Hippocampal formation (tissue), 2 donors: Measurements from ENCODE around the gene SPRR4.

Source experiments
- DNase-seq, 2 donors: peaks; one replicate each; lab custom pipeline; 2025; lab: John Stamatoyannopoulos, UW

The SPRR4 gene, protein sequence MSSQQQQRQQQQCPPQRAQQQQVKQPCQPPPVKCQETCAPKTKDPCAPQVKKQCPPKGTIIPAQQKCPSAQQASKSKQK

DNA sequence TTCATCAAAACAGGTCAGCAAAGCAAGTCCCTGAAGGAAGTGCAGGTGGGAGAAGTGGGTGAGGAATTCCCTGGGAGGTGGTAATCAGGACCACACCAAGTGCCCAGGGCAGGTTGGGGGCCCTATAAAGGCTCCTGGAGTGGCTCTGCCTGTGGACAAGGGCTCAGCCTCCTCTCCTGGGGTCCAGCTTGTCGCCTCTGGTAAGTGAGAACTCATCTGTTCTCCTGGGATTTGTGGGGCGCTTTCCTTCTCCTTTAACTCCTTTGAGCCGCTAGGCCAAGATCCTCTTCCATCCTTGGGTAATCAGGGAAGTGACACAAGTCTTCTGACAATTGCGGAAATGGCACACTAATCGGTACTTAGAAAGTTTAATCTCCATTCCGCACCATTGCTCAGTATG, at the start of gene SPRR4:
TSS of gene SPRR4 (plus strand) at position 154 of the 400 bp plus-strand sequence. CDS start 1,243 bp downstream, outside the sequence.
- no peak for DNase-seq

GRCh38 chr1:152924191-152924590, 46.3 kb upstream of the SPRR4 start:
- DNase-seq: no peak

GRCh38 chr1:152926091-152926490, 44.4 kb upstream of the SPRR4 start:
- DNase-seq: no peak

DNA sequence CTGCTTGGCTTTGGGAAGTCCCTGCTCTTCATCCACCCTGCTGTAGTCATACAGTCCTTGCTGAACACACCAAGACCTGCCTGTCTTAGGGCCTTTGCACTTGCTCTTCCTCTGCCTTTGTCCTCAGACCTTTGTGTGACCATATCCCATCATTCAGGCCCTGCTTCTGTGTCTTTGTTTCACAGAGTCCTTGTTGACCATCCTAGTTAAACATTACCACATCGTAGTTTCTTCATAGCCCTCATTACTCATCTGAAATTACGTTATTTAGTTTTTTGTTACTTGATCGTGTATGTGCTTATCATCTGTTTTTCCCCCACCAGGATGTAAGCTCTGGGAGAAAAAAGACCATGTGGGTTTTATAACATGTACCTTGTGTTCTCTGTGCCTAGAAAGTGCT, 41.8 kb upstream of the SPRR4 start:
- DNase-seq: no peak

DNA sequence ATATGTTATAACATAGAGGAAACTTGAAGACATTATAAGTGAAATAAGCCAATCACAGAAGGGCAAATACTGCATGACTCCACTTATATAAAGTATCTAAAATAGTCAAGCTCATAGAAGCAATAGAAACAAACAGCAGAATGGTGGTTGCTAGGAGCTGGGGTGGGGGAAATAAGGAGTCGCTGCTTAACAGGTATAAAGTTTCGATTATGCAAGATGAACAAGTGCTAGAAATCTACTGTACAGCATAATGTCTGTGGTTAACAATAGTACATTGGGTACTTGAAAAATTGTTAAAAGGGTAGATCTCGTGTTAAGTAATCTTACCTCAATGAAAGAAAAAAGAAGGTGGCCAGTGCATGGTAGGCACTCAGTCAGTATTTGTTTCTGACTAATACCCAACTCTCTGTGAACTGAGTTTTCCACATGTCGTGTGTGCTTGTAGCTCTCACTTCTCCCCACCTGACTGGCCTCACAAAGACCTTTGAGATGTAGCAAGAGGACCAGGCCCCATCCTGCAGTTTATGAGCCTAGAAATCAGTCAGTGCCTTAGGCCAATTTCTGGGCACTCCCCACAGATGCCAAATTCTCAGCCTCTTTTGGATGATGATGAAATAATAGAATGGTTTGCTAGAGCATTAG, 38.2 kb upstream of the SPRR4 start:
- DNase-seq: no peak

- no peak for DNase-seq
Measured at GRCh38 chr1:152933196-152933595, 37.3 kb upstream of the SPRR4 start.

DNA sequence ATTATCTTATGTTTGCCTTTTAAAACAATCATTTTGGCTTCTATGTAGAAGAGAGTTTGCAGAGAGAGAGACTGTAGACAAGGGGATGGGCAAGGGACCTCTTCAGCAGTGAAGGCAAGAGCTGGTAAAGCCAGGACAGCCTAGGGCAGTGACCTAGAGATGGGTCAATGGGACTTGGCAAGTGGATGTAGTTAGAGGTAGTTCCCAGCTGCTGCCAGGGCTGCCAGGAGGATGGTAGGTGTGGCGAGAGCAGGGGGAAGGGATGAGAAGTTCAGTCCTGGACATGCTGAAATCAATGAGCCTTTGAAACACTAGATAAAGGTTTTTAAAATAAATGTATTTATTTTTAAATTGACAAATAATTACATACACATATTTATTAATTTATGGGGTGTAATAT, 29.8 kb upstream of the SPRR4 start:
- DNase-seq: no peak

- no peak for DNase-seq
Measured at GRCh38 chr1:152941037-152941711, 29.3 kb upstream of the SPRR4 start.

- no peak for DNase-seq
Measured at GRCh38 chr1:152942161-152942560, 28.3 kb upstream of the SPRR4 start.

DNA sequence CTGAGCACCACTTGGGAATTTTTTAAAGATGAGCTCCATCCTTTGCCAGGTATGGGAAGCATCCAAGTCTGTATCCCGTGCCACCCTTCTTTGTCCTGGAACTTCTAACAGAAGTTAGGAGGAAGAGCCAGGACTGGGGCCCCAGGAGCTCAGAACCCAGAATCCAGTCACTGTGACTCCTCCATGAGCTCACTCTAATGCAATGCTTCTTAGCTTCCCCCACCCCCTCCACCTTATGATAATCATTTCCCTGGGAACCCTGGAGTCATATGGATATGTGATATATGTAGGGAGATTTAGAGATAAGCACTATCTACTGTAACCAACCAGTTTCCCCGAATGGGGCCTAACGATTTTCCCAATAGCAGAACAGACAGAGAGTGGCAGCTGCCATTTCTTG, 24.2 kb upstream of the SPRR4 start:
- DNase-seq: no peak

- DNase-seq: no peak
Measured at GRCh38 chr1:152946651-152947256, 23.7 kb upstream of the SPRR4 start, which contains the start of gene SPRR5. Gene SPRR5, plus strand, starts transcription at chr1:152947206. Its CDS starts 1,349 bp downstream, at chr1:152948555.

- DNase-seq: no peak
Measured at GRCh38 chr1:152951711-152952110, 18.7 kb upstream of the SPRR4 start.

DNA sequence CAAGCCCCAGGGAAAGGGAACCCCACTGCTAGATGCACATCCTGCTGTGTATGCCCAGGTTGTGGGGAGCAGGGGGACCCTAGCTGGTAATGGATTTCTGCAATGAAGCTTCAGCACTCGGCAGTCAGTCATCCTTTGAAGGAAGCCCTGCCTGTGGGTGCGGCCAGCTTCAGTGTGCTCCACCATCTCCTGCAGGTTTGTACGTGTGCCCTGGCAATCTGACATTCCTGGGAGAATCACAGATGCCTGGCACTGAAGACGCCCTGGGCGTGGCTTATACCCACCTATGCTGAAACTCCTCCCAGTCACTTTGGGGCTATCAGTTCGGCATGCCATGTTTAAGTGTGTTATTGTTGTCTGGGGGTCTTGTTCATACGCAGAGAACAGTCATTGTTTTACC, 16.7 kb upstream of the SPRR4 start:
- DNase-seq: no peak

- DNase-seq: no peak
Measured at GRCh38 chr1:152954436-152954835, 16.0 kb upstream of the SPRR4 start.

DNA sequence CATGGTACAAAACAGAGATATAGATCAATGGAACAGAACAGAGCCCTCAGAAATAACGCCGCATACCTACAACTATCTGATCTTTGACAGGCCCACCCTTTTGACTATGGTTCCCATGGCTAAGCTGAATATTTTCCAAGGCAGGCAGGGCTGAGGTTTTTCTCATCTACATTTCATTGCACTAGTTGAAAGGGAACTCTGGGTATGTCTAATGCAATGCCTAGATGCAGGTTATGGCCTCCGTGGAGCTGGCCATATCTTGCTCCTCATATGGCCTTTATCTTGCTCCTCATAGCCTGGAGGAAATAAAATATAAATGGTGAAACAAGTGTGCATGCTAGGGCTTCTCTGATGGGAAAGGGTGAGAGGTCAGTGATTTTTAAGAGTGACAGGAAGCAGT, 12.9 kb upstream of the SPRR4 start:
- DNase-seq: no peak

DNA sequence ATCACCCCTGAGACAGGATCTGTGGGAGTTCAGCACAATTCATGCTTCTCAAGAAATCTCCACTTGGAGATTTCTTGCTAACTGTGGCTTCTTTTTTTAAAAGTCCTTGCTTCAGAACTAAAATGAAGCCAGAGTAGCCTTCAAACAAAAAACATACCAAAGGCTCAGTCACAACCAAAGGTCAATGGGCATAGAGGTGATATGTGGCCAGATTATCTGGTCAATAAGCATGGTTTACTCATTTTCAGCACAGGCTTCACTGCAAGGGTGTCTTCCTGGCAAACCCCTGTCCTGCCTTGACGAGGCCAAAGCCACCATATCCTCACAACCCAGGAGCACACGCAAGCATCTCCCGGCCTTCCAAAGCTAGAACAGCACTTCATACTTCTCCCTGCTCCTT, 11.2 kb upstream of the SPRR4 start:
- no peak for DNase-seq

- DNase-seq: no peak
Measured at GRCh38 chr1:152959801-152960451, 10.5 kb upstream of the SPRR4 start.

- no peak for DNase-seq
Measured at GRCh38 chr1:152960452-152961044, 9.9 kb upstream of the SPRR4 start.

GRCh38 chr1:152961226-152961891, 9.1 kb upstream of the SPRR4 start:
- no peak for DNase-seq

- no peak for DNase-seq
Measured at GRCh38 chr1:152962876-152963415, 7.5 kb upstream of the SPRR4 start.

DNA sequence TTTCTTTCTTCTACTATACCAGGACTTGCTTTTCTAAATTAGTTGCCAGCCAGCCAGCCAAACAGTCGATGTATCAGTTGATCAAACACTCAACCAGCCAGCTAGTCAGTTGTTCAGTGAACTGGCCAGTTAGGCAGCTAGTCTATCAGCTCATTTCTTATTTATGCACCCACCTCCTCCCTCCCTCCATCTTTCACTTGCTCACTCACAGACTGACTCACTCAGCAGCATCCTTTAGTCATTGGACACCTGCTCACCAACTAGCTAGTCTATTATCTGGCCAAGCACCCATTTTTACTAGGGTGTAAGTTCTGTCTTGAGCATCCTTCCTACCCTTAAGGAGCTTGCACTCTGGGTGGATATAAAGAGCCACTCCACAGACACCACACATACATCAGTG, 5.9 kb upstream of the SPRR4 start:
- no peak for DNase-seq
